HG02938 (cell line): ENCODE data around the gene DNAH14.
"Not testable (repeated sequence)": the region's sequence is repeated elsewhere in the genome, so short reads cannot be mapped to it uniquely, and the experiment has no call there.

Source experiments
- ATAC-seq: cut with Tn5 transposase; IDR thresholded peaks from one replicate; pipeline ENCODE4 v1.9.1; 2021; ENCODE audit warnings: mild to moderate bottlenecking, moderate library complexity; ENCODE audit not compliant: unreplicated experiment

The DNAH14 gene

DNA sequence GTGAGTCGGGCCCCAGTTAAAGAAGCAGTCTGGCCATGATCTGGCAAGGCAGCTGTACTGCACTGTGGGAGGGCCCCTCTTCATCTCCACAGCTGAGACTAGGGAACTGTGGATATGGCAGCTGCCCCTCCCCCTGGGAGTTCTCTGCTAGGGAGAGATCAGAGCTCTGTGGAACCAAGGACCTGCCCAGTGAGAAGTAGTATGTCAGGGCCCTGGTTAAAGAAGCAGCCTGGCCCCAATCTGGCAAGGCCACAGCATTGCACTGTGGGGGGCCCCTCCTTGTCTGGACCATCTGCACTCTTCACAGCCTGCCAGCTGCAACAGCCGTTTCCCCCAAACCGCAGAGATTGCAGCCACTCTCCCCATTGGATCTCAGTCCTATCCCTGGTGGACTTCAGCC, 208.5 kb downstream of the DNAH14 start:
- no peak for ATAC-seq

GRCh38 chr1:225143001-225143400, 213.5 kb downstream of the DNAH14 start:
- ATAC-seq: no peak

GRCh38 chr1:225146478-225146877, 217.0 kb downstream of the DNAH14 start:
- ATAC-seq: no peak

DNA sequence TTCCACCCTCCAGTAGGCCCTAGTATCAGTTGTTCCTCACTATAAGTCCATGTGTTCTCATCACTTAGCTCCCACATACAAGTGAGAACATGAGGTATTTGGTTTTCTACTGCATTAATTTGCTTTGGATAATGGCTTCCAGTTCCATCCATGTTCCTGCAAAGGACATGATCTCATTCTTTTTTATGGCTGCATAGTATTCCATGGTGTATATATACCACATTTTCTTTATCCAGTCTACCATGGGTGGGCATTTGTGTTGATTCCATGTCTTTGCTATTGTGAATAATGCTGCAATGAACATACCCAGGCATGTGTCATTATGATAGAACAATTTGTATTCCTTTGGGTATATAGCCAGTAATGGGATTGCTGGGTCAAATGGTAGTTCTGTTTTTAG, 218.3 kb downstream of the DNAH14 start:
- ATAC-seq: not testable (repeated sequence)

DNA sequence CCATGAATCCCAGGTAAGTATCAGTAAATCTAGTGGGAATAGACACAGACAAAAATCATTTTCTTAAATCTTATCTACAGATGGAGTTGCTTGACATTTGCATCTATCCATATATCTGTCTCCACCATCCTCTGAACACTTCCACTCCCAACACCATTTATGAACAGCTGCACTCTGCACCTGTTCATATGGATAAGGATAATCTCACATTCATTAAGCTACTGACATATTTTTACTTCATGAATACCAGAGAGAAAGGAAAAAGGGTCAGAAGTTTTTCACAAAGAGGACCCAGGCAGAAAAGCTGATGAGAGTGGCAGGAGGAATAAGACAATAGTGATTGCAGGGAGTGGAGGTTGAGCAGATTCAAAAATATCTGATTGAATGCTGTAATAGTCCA, 222.6 kb downstream of the DNAH14 start:
- ATAC-seq: no peak

- no peak for ATAC-seq
Measured at GRCh38 chr1:225155555-225155954, 226.1 kb downstream of the DNAH14 start.

- no peak for ATAC-seq
Measured at GRCh38 chr1:225156254-225156653, 226.8 kb downstream of the DNAH14 start.

DNA sequence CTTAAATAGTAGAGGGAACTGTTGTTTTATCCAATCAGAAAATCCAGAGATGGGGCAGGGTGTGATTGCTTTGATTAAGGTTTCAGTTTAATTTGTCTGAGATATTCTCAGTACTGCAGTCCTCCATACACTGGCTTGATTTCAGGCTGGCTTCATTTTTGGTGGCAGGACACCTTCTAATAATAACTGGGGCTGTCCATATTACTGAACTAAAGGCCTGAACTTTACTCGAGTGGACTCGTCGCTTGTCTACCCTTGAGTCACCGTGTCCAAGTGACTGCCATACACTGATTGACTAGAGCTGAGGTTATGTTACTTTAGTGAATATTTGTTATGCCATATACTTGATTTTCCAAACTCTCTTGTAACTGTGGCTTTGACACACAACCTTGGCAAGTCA, 228.8 kb downstream of the DNAH14 start:
- no peak for ATAC-seq

- no peak for ATAC-seq
Measured at GRCh38 chr1:225159793-225160192, 230.3 kb downstream of the DNAH14 start.

DNA sequence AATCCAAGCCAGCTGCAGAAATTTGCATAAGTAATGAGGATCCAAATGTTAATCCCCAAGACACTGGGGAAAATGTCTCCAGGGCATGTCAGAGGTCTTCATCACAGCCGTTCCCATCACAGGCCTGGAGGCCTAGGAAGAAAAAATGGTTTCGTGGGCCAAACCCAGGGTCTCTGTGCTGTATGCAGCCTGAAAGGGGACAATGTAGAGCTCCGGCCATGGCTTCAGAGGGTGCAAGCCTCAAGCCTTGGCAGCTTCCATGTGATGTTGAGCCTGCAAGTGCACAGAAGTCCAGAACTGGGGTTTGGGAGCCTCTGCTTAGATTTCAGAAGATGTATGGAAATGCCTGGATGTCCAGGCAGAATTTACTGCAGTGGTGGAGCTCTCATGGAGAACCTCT, 247.9 kb downstream of the DNAH14 start:
- not testable (repeated sequence) for ATAC-seq

GRCh38 chr1:225179686-225180085, 250.2 kb downstream of the DNAH14 start:
- ATAC-seq: no peak

- no peak for ATAC-seq
Measured at GRCh38 chr1:225182716-225183115, 253.2 kb downstream of the DNAH14 start.

GRCh38 chr1:225191199-225191753, 261.8 kb downstream of the DNAH14 start:
- ATAC-seq: no peak

- ATAC-seq: no peak
Measured at GRCh38 chr1:225201447-225201846, 272.0 kb downstream of the DNAH14 start.

DNA sequence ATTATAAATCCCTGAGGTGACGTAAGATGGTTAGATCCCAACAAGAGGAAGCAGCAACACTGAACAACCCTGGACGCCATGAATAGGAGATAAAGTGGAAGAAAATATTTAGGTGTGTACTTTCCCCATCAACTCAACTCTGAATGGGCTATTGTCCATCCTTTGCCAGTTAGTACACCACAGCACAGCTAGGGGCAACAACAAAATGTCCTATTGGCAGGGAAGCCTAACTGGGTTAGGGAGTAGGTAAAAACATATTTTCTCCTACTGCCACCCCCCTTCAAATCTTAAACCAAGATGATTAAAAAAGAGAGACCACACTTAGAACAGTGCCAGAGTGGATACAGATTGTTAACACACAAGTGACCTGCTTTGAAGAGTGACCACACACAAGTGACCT, 278.3 kb downstream of the DNAH14 start:
- ATAC-seq: no peak

DNA sequence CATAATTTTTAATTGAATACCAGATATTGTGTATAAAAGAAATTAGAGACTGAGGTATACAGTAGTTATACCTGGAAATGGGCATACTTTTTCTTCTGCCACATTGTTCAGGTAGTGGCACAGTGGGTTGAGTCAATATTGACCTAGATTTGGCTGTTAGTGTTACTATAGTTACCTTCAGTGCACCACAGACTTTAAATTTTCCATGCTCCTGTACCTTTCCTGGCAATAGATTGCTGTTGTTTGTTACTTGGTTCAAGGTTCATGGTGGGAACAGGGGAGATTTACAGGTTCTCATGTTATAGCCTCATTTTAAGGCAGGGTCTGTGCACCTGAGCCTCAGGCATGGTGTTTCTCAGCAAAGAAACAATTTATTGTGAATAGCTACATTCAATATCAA, 279.7 kb downstream of the DNAH14 start:
- no peak for ATAC-seq

- not testable (repeated sequence) for ATAC-seq
Measured at GRCh38 chr1:225210180-225210579, 280.7 kb downstream of the DNAH14 start.

GRCh38 chr1:225211694-225212442, 282.4 kb downstream of the DNAH14 start:
- ATAC-seq: not testable (repeated sequence)

GRCh38 chr1:225224287-225224686, 294.8 kb downstream of the DNAH14 start:
- no peak for ATAC-seq

- no peak for ATAC-seq
Measured at GRCh38 chr1:225225681-225226080, 296.2 kb downstream of the DNAH14 start.

DNA sequence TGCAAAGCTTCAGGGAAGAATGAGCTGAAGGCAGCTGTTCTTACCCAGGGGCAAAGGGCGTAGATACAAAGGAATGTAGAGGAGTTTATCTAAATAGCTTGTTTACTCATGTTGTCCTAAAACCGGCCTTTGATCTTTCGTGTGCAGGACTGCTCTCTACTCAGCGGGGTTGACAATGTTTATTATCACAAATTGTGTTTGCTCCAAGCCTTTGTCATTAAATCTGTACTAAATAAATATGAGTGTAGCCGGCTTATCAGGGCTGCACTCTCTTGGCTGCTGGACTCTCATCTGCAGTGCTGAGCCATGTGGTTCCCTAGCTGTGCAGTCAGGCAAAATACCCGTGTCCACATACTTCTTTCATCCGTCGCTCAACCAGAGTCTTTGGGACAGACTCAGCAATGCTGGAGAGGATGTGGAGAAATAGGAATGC, 299.4 kb downstream of the DNAH14 start:
- no peak for ATAC-seq

GRCh38 chr1:225229429-225229828, 300.0 kb downstream of the DNAH14 start:
- ATAC-seq: not testable (repeated sequence)

DNA sequence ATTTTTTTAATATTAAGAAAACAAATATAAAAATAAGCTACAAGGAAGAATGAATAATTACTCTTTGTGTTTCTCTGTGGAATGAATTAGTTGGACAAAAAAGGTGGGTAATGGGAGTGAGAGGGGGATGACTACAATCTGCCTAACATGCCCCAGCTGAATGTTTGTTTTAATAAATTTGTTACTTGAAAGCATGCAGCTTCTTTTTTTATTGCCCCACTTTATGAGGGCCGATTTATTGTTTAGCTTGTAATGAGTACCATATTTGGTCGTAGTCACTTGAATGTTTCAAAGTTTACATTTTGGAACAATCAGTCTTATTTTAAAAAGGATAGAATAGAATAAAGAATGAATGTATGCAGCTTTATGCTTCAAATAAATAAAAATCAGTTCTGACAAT, 301.0 kb downstream of the DNAH14 start:
- no peak for ATAC-seq
